Ovary (tissue), 3 donors: ENCODE results near the gene ZMYND10.

Experiments
- POLR2A ChIP-seq: fragments of 450-650 bp; IDR thresholded peaks from one replicate; pipeline ENCODE4 v1.6.1; 2017; ENCODE audit warnings: antibody characterized with exemption, mild to moderate bottlenecking, moderate library complexity
- TF ChIP-seq, protein P1 (sequence below), 3 donors: fragments of 450-650 bp in 2 of 3; fragments of 200-600 bp in 1 of 3; IDR thresholded peaks; one replicate each; pipeline versions ENCODE4 v1.5.1 to v1.8.0; 2016 to 2022; ENCODE audit warnings: antibody characterized with exemption in 3 of 3, mild to moderate bottlenecking in 1 of 3
- donor health status: DM: no; HTN: no; CAD: no.

- TF ChIP-seq POLR2A = no peak
- TF ChIP-seq, protein P1, sequence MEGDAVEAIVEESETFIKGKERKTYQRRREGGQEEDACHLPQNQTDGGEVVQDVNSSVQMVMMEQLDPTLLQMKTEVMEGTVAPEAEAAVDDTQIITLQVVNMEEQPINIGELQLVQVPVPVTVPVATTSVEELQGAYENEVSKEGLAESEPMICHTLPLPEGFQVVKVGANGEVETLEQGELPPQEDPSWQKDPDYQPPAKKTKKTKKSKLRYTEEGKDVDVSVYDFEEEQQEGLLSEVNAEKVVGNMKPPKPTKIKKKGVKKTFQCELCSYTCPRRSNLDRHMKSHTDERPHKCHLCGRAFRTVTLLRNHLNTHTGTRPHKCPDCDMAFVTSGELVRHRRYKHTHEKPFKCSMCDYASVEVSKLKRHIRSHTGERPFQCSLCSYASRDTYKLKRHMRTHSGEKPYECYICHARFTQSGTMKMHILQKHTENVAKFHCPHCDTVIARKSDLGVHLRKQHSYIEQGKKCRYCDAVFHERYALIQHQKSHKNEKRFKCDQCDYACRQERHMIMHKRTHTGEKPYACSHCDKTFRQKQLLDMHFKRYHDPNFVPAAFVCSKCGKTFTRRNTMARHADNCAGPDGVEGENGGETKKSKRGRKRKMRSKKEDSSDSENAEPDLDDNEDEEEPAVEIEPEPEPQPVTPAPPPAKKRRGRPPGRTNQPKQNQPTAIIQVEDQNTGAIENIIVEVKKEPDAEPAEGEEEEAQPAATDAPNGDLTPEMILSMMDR (IDR thresholded peaks at IDR 0.05) = no peak
These were observed 11.7 kb downstream of the ZMYND10 start for GRCh38 chr3:50333744-50334328.
